ENCODE measurements around the gene FAM13B. TPM values are rescaled to one million over a fixed set of nuclear protein-coding genes. Genes with fewer than 3 reads are reported as not detected.
A peak's percentile ranks its signal among the peaks of the same experiment; 100 is the strongest.

FAM13B gene
- polyA plus RNA-seq, 2 of the 4 experiments (the other 2 are of a cell fraction) = 14.9 to 15.1 TPM

- ATAC-seq = peak; percentile 56 to 75
- peak overlapping the region; percentile 89 for H3K4me3 ChIP-seq
- DNase-seq (ENCODE audit: low read depth in 1 of 2, low spot score in 1 of 2) = peak in 1 of 2 experiments; percentile 60
- ChIA-PET CTCF (interaction anchor here (0.7 to 20.0 kb wide), 5 partner anchors 29 to 403 kb away, joined by 4 to 402 read pairs (median 15); no protein-coding TSS in a partner anchor), POLR2A (no interaction called here)
- TF ChIP-seq RARB (CRISPR knock-in tag; IDR thresholded peaks at IDR 0.05) (no peak), JUN (IDR thresholded peaks at IDR 0.05) (no peak), USF2 (IDR thresholded peaks at IDR 0.05) (peak; percentile 65), HOXB13 (CRISPR knock-in tag; IDR thresholded peaks at IDR 0.05; ENCODE audit: low read depth) (no peak), GATA3 (IDR thresholded peaks at IDR 0.05; ENCODE audit: borderline replicate concordance) (0 out of 2 replicates have a peak, but pooled peaks have one; percentile 8), BCL3 (IDR thresholded peaks at IDR 0.05) (no peak)
- whole genome bisulfite sequencing (ENCODE audit: missing lambda C conversion rate) = 9% methylated on average over 23 of the region's 24 CpGs
- H3K27ac ChIP-seq = peak overlapping the region; percentile 95 to 98
- no peaks in the 10 kb centered on the region for H3K9me3 ChIP-seq
- no peak for FAIRE-seq
- peak overlapping the region; percentile 90 for H3K4me2 ChIP-seq
- peaks cover 33% of the 10 kb centered on the region for H3K4me1 ChIP-seq
Observed at GRCh38 chr5:138032028-138032571, 779 bp downstream of the FAM13B start.

DNA sequence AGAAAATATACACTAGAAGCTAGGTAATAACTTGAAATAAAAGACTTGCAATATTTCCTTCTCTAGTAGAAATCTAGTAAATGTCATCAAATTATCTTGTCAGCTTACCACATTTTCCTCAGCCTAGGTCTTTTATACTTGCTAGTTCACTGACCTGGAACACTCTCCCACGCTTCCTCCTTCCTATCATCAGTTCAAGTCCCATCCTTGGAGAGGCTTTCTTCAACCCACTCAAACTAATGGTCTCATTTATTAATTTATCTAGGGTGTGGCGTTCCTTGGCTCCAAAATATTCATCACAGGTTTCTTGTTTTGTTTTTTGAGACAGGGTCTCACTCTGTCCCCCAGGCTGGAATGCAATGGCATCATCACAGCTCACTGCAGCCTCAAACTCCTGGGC lies 2.9 kb downstream of the FAM13B start:
- WGBS (ENCODE audit: missing lambda C conversion rate) = 95% methylated on average over 2 of the region's 2 CpGs
- TF ChIP-seq PHF8 (IDR thresholded peaks at IDR 0.05; ENCODE audit: borderline replicate concordance, low read depth) (no peak), PBX3 (IDR thresholded peaks at IDR 0.05) (no peak), GATA3 (IDR thresholded peaks at IDR 0.05; ENCODE audit: borderline replicate concordance) (no peak), ZNF302 (CRISPR knock-in tag; IDR thresholded peaks at IDR 0.05) (no peak), RFX5 (IDR thresholded peaks at IDR 0.05) (no peak), ZSCAN20 (CRISPR knock-in tag; IDR thresholded peaks at IDR 0.05) (no peak), RAD21 (conservative IDR thresholded peaks at IDR 0.05 in 1 of 2, IDR thresholded peaks at IDR 0.05 in 1 of 2) (no peak), HEYL (CRISPR knock-in tag; IDR thresholded peaks at IDR 0.05) (no peak)
- Histone ChIP-seq H3K27ac (no peak overlapping the region), H3K4me1 (peaks cover 31% of the 10 kb centered on the region), H3K4me2 (peak overlapping the region; percentile 90), H3K9me3 (no peaks in the 10 kb centered on the region), H3K4me3 (no peak overlapping the region)
- ChIA-PET CTCF (interaction anchor here (0.5 to 20.0 kb wide), 6 partner anchors 26 to 251 kb away, joined by 3 to 402 read pairs (median 4); no protein-coding TSS in a partner anchor), POLR2A (no interaction called here)
- FAIRE-seq (no peak), ATAC-seq (no peak), DNase-seq (ENCODE audit: low read depth in 1 of 2, low spot score in 1 of 2) (no peak)

- ChIA-PET CTCF (interaction anchor here (1.0 to 20.0 kb wide), 3 partner anchors 32 to 250 kb away, joined by 4 to 402 read pairs (median 13); no protein-coding TSS in a partner anchor), POLR2A (no interaction called here)
- Histone ChIP-seq H3K9me3 (no peaks in the 10 kb centered on the region), H3K4me2 (peak overlapping the region; percentile 90; the same call in 2 of the 3 replicates), H3K4me3 (no peak overlapping the region), H3K27ac (no peak overlapping the region), H3K4me1 (peaks cover 36% of the 10 kb centered on the region)
- FAIRE-seq (no peak), ATAC-seq (no peak), DNase-seq (ENCODE audit: low read depth in 1 of 2, low spot score in 1 of 2) (no peak)
- 76% methylated on average over 2 of the region's 2 CpGs for WGBS (ENCODE audit: missing lambda C conversion rate)
- no peak for TF ChIP-seq EHF (CRISPR knock-in tag; IDR thresholded peaks at IDR 0.05)
- no peak for TF ChIP-seq HOXB13 (CRISPR knock-in tag; IDR thresholded peaks at IDR 0.05; ENCODE audit: low read depth)
- TF ChIP-seq CBX2 (IDR thresholded peaks at IDR 0.05; ENCODE audit: borderline replicate concordance, low read depth) = no peak
- no peak for TF ChIP-seq NFE2L2 (conservative IDR thresholded peaks at IDR 0.05; ENCODE audit: low read length)
- no peak for TF ChIP-seq CHD4 (IDR thresholded peaks at IDR 0.05; ENCODE audit: borderline replicate concordance)
- no peak for TF ChIP-seq E2F6 (IDR thresholded peaks at IDR 0.05; ENCODE audit: borderline replicate concordance, low read depth)
- TF ChIP-seq JUNB (IDR thresholded peaks at IDR 0.05) = no peak
Observed at GRCh38 chr5:138029501-138029900, 3.4 kb downstream of the FAM13B start.

All from A549 (cell line).